Duodenal mucosa (tissue), 2 donors: ENCODE data around the gene SELENOV.

ENCODE experiments used
- H3K27ac ChIP-seq: one replicate; pipeline ENCODE4 v1.7.0; 2013; ENCODE audit warnings: low read depth, low read length
- H3K27me3 ChIP-seq, 2 donors: one replicate each; pipeline ENCODE4 v1.7.0; 2013; ENCODE audit warnings: low read length in 2 of 2, control low read depth in 1 of 2; ENCODE audit not compliant: insufficient read depth in 2 of 2, control insufficient read depth in 1 of 2
- H3K36me3 ChIP-seq, 2 donors: one replicate each; pipeline ENCODE4 v1.7.0; 2013; ENCODE audit warnings: low read length in 2 of 2, control low read depth in 1 of 2; ENCODE audit not compliant: insufficient read depth in 2 of 2, control insufficient read depth in 1 of 2
- H3K4me1 ChIP-seq, 2 donors: one replicate each; pipeline ENCODE4 v1.7.0; 2013; ENCODE audit warnings: low read length in 2 of 2, control low read depth in 1 of 2; ENCODE audit not compliant: insufficient read depth in 2 of 2, control insufficient read depth in 1 of 2
- H3K4me3 ChIP-seq, 2 donors: one replicate each; pipeline ENCODE4 v1.7.0; 2013; ENCODE audit warnings: low read length in 2 of 2, low read depth in 1 of 2
- H3K9ac ChIP-seq, 2 donors: one replicate each; pipeline ENCODE4 v1.7.0; 2013; ENCODE audit warnings: low read length in 2 of 2, low read depth in 1 of 2
- H3K9me3 ChIP-seq, 2 donors: one replicate each; pipeline ENCODE4 v1.7.0; 2013; ENCODE audit warnings: low read length in 2 of 2, control low read depth in 1 of 2; ENCODE audit not compliant: control insufficient read depth in 1 of 2

Gene SELENOV

DNA sequence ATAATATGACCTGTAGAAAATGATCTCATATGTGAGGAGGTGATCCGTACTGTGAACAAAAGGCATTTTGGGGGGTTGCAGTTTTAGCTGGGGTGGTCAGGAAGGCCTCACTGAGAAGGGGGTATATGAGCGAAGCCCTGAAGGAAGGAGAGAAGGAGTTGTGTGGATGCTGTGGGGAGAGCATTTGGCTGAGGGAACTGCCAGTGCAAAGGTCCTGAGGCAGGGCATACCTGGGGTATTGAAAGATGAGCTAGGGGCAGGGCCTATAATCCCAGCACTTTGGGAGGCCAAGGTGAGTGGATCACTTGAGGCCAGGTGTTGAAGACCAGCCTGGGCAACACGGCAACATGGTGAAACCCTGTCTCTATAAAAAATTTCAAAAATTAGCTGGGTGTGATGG, 2.5 kb downstream of the SELENOV start:
- H3K27me3 ChIP-seq = peaks cover 33 to 44% of the 10 kb centered on the region in 2 donors
- H3K4me1 ChIP-seq = peaks cover 0 to 8% of the 10 kb centered on the region in 2 donors

DNA sequence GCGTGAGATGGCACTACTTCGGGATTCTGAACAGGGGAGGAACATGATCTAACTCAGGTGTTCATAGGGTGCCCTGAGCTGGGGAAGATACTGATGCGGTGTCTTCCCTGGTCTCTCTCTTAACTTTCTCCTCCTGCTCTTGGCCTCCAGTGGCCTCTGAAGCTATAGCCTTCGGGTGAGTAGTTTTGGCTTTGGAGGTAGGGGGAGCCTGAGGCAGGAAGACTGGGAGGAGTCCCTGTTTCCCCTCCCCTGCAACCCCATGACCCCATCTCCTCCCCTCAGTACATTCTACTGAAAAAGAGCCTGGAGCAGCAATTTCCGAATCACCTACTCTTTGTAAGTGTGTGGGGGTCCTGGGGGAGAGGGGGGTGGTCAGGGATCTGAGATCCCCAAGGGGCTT, 3.5 kb downstream of the SELENOV start:
- H3K4me1 ChIP-seq = peaks cover 0 to 8% of the 10 kb centered on the region in 2 donors
- no peaks in the 10 kb centered on the region for H3K36me3 ChIP-seq
- H3K27ac ChIP-seq = no peak overlapping the region
- no peak overlapping the region for H3K9ac ChIP-seq
- peaks cover 33 to 39% of the 10 kb centered on the region in 2 donors for H3K27me3 ChIP-seq
- no peak overlapping the region for H3K4me3 ChIP-seq
- H3K9me3 ChIP-seq = no peaks in the 10 kb centered on the region

More for the DNA sequence above, 2.5 kb downstream of the SELENOV start:
- no peak overlapping the region for H3K9ac ChIP-seq
- H3K4me3 ChIP-seq = no peak overlapping the region
- H3K36me3 ChIP-seq = no peaks in the 10 kb centered on the region
- no peaks in the 10 kb centered on the region for H3K9me3 ChIP-seq
- no peak overlapping the region for H3K27ac ChIP-seq

DNA sequence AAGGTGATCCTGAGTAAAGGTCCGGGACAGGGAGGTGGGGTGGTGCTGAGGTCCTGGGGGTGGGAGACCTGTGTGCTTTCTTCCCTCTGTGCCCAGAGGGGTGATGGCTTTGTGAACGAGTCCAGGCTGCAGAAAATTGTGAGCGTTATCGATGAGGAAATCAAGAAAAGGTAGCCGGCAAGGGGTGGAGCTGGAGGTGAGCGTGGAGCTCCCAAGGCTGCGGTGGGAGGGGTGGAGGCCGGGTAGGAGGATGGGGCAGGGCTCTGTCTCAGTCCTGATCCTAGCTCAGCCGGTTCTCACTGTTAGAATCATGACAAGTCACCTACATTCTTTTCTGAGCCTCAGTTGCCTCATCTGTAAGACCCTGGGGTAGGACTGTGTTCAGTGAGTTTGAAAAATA, 4.0 kb downstream of the SELENOV start:
- H3K4me3 ChIP-seq = no peak overlapping the region
- H3K4me1 ChIP-seq = peaks cover 0 to 8% of the 10 kb centered on the region in 2 donors
- H3K9me3 ChIP-seq = no peaks in the 10 kb centered on the region
- no peak overlapping the region for H3K27ac ChIP-seq
- no peak overlapping the region for H3K9ac ChIP-seq
- no peaks in the 10 kb centered on the region for H3K36me3 ChIP-seq
- peaks cover 32 to 34% of the 10 kb centered on the region in 2 donors for H3K27me3 ChIP-seq

DNA sequence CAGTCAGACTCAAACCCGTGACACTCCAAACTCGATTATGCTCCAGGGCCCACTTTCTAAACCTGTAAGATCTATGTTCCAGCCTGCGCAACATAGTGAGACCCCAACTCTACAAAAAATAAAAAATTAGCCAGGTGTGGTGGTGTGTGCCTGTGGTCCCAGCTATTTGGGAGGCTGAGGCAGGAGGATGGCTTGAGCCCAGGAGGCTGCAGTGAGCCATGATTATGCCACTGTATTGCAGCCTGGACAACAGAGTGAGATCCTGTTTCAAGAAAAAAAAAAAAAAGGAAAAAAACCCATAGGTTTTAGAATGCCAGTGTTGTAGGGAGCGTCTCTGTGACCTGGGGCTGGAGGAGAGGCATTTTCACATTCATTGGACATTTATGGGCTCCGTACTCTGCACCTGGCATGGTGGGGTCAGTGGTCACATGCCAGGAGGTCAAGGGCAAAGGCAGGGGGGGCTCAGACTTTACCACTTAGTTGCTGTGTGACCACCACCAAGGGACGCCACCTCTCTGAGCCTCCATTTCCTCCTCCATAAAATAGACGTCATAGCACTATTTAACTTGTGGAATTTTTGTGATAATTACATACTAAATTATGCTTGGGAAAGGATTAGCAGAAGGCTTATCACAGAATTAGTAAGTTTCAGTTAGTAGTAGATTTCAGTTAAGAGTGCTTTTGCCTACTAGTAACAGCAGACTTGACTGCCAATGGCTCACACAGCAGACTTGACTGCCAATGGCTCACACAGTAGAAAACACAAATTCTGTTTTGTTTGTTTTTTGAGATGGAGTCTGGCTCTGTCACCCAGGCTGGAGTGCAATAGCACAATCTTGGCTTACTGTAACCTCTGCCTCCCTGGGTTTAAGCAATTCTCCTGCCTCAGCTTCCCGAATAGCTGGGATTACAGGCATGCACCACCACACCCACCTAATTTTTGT, 5.9 kb downstream of the SELENOV start:
- H3K36me3 ChIP-seq = no peaks in the 10 kb centered on the region
- H3K27me3 ChIP-seq = peaks cover 13 to 15% of the 10 kb centered on the region in 2 donors
- H3K9me3 ChIP-seq = no peaks in the 10 kb centered on the region
- H3K27ac ChIP-seq = no peak overlapping the region
- H3K9ac ChIP-seq = no peak overlapping the region
- no peaks in the 10 kb centered on the region for H3K4me1 ChIP-seq
- H3K4me3 ChIP-seq = no peak overlapping the region

DNA sequence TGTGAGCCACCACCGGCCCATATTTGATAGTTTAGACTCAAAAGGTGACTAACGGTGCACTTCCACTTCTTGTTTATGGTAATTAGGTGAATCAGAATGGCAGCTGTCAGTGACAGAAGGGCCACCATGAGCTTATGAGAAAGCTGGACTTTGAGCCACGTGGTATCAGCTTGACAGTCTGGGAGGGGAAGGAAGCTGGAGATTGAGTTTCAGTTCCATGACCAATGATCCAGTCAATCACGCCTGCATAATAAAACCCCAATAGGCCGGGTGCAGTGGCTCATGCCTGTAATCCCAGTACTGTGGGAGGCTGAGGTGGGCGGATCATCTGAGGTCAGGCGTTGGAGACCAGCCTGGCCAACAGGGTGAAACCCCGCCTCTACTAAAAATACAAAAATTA, 9.6 kb downstream of the SELENOV start:
- H3K27ac ChIP-seq = no peak overlapping the region
- H3K27me3 ChIP-seq = no peaks in the 10 kb centered on the region
- no peak overlapping the region for H3K4me3 ChIP-seq
- no peak overlapping the region for H3K9ac ChIP-seq
- no peaks in the 10 kb centered on the region for H3K9me3 ChIP-seq
- no peaks in the 10 kb centered on the region for H3K36me3 ChIP-seq
- H3K4me1 ChIP-seq = no peaks in the 10 kb centered on the region

DNA sequence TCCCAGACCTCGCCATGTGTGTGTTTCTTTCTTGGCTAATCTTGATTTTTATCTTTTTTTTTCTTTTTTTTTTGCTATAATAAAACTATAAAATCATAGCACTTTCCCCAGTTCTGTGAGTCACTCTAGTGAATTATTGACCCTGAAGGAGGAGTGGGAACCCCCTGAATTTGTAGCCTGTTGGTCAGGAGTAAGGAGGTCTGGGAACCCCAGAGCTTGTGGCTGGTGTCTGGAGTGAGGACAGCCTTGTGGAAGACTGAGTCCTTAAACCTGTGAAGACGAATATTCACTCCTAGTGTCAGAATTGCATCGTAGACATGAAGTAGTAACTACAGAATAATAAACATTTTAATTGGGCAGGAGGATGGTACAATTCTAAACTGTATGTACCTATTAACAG, 10.3 kb downstream of the SELENOV start:
- Histone ChIP-seq H3K4me3 (no peak overlapping the region), H3K9ac (no peak overlapping the region), H3K36me3 (no peaks in the 10 kb centered on the region), H3K4me1 (no peaks in the 10 kb centered on the region), H3K27me3 (no peaks in the 10 kb centered on the region), H3K27ac (no peak overlapping the region), H3K9me3 (no peaks in the 10 kb centered on the region)

DNA sequence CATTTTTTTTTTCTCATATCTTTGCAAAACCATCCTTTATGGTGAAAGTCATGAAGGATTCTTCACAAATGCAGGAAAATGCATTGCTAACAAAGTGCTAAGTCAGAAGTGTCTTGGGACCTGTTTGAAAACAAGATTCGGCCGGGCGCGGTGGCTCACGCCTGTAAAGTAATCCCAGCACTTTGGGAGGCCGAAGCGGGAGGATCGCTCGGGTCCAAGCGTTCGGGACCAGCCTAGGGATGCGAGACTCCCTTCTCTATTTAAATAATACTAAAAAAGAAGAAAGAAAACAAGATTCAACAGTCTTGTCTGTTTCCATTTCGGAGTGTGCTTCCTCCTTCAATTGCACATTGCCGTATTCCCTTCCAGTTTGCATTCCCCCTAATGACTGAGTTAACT, 16.9 kb downstream of the SELENOV start:
- peak overlapping the region; percentile 61 to 69 for H3K9ac ChIP-seq
- H3K27ac ChIP-seq = no peak overlapping the region

DNA sequence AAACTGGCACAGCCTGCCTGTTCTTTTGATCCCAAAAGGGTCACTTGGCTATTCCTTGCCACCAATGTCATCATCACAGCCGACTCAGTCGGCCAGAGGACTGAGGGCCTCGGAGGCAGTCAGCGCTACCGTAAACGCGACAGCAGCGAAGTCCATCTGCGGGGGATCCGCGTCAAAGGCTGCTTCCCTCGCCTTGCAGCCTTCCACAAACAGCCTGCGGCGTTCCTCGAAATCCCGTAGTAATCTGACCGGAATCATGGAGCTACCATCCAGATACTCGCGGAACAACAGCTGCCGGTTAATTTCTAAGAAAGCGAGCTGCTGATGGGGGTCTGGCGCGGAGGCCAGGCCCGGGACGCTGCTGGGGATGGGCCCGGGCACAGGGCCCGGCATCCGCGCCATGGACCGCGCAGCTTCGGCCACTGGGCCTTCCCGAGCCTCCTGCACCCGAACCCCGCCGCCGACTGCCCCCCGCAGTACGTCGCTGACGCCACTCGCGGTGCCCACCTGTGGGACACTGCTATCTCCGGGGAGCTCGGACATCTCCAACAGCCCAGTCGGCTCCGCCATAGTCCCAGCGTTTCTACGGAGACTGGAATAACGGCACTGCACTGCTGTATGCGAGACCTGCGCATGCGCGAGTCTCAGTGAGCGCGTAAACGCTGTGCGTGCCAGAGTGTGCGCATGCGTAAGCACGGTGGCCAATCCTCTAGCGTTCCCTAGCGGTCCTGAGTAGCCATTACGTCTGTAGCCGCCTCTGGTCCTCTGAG, 17.5 kb downstream of the SELENOV start, which contains the start of gene EID2B:
Gene EID2B (minus strand): TSS at position 620 of the 770 bp plus-strand sequence. CDS start 50 bp downstream, at position 570.
- peaks cover 0 to 9% of the 10 kb centered on the region in 2 donors for H3K4me1 ChIP-seq

More for the DNA sequence above, 16.9 kb downstream of the SELENOV start:
- Histone ChIP-seq H3K36me3 (no peaks in the 10 kb centered on the region), H3K4me1 (peaks cover 0 to 9% of the 10 kb centered on the region in 2 donors), H3K9me3 (no peaks in the 10 kb centered on the region), H3K4me3 (peak overlapping the region; percentile 78 to 80), H3K27me3 (no peaks in the 10 kb centered on the region)

DNA sequence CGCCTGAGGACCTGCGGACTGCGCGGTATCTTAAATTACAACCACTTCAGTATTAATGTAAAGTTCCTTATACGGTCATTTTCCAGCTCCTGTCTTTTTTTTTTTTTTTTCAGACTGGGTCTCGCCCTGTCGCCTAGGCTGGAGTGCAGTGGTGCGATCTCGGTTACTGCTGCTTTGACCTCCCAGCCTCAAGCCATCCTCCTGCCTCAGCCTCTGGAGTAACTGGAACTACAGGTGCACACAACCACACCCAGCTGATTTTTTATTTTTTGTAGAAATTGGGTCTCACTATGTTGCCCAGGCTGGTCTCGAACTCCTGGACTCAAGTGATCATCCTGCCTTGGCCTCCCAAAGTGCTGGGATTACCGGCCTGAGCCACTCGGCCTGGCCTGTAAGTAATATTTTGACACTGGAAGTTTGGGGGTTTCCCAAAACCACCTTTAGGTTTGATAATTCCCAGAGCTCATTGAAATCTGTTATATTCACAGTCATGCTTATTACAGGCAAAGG, 18.1 kb downstream of the SELENOV start:
- peaks cover 0 to 9% of the 10 kb centered on the region in 2 donors for H3K4me1 ChIP-seq
- H3K4me3 ChIP-seq = peak overlapping the region; percentile 78 to 80
- H3K36me3 ChIP-seq = no peaks in the 10 kb centered on the region
- no peaks in the 10 kb centered on the region for H3K9me3 ChIP-seq
- H3K27me3 ChIP-seq = no peaks in the 10 kb centered on the region
- peak overlapping the region in 1 of 2 donors; percentile 61 for H3K9ac ChIP-seq
- H3K27ac ChIP-seq = no peak overlapping the region

More for the DNA sequence above, 17.5 kb downstream of the SELENOV start, which contains the start of gene EID2B:
- peak within 1 kb of the TSS; percentile 78 to 80 for H3K4me3 ChIP-seq
- no peaks in the 10 kb centered on the region for H3K9me3 ChIP-seq
- peak within 1 kb of the TSS; percentile 61 to 69 for H3K9ac ChIP-seq
- H3K27ac ChIP-seq = peak within 1 kb of the TSS; percentile 58
- H3K36me3 ChIP-seq = no peaks in the 10 kb centered on the region
- H3K27me3 ChIP-seq = no peaks in the 10 kb centered on the region
